ENCODE measurements around the gene SELL.
A peak's percentile ranks its signal among the peaks of the same experiment; 100 is the strongest.
"Not testable (repeated sequence)": the region's sequence is repeated elsewhere in the genome, so short reads cannot be mapped to it uniquely, and the experiment has no call there.

SELL gene

GRCh38 chr1:169704797-169705196, 6.6 kb downstream of the SELL start:
- DNase-seq (ENCODE audit: low read depth), result no peak

GRCh38 chr1:169701261-169702005, 10.0 kb downstream of the SELL start:
- DNase-seq (ENCODE audit: low read depth), result no peak

GRCh38 chr1:169699707-169700106, 11.7 kb downstream of the SELL start:
- DNase-seq (ENCODE audit: low read depth), result no peak

- DNase-seq (ENCODE audit: low read depth), result no peak
These were observed 12.4 kb downstream of the SELL start for GRCh38 chr1:169698976-169699375.

GRCh38 chr1:169697755-169698154, 13.7 kb downstream of the SELL start:
- no peak for DNase-seq (ENCODE audit: low read depth)

GRCh38 chr1:169696273-169697100, 14.9 kb downstream of the SELL start:
- DNase-seq (ENCODE audit: low read depth), result no peak

- no peak for DNase-seq (ENCODE audit: low read depth)
These were observed 16.9 kb downstream of the SELL start for GRCh38 chr1:169694304-169695075.

GRCh38 chr1:169692756-169693460, 18.5 kb downstream of the SELL start:
- DNase-seq (ENCODE audit: low read depth), result no peak

GRCh38 chr1:169690489-169690888, 20.9 kb downstream of the SELL start:
- no peak for DNase-seq (ENCODE audit: low read depth)

- DNase-seq (ENCODE audit: low read depth), result no peak
These were observed 22.0 kb downstream of the SELL start for GRCh38 chr1:169689395-169689794.

- not testable (repeated sequence) for DNase-seq (ENCODE audit: low read depth)
These were observed 23.0 kb downstream of the SELL start for GRCh38 chr1:169688377-169688776.

- no peak for DNase-seq (ENCODE audit: low read depth)
These were observed 27.8 kb downstream of the SELL start for GRCh38 chr1:169683661-169684060.

GRCh38 chr1:169683168-169683567, 28.3 kb downstream of the SELL start:
- not testable (repeated sequence) for DNase-seq (ENCODE audit: low read depth)

GRCh38 chr1:169682071-169682470, 29.3 kb downstream of the SELL start:
- DNase-seq (ENCODE audit: low read depth), result no peak

- DNase-seq (ENCODE audit: low read depth), result no peak
These were observed 30.3 kb downstream of the SELL start for GRCh38 chr1:169681140-169681539.

GRCh38 chr1:169680377-169681019, 30.9 kb downstream of the SELL start:
- DNase-seq (ENCODE audit: low read depth), result no peak

GRCh38 chr1:169679692-169680091, 31.7 kb downstream of the SELL start:
- DNase-seq (ENCODE audit: low read depth), result no peak

- peak; percentile 80 for DNase-seq (ENCODE audit: low read depth)
These were observed 35.4 kb downstream of the SELL start for GRCh38 chr1:169676001-169676400.

GRCh38 chr1:169670836-169671235, 40.6 kb downstream of the SELL start:
- peak; percentile 7 for DNase-seq (ENCODE audit: low read depth)

- DNase-seq (ENCODE audit: low read depth), result not testable (repeated sequence)
These were observed 41.2 kb downstream of the SELL start for GRCh38 chr1:169670244-169670643.

All from iris pigment epithelial cell (primary cell).